Measurements from ENCODE around the gene LRRC25.

LRRC25 gene

DNA sequence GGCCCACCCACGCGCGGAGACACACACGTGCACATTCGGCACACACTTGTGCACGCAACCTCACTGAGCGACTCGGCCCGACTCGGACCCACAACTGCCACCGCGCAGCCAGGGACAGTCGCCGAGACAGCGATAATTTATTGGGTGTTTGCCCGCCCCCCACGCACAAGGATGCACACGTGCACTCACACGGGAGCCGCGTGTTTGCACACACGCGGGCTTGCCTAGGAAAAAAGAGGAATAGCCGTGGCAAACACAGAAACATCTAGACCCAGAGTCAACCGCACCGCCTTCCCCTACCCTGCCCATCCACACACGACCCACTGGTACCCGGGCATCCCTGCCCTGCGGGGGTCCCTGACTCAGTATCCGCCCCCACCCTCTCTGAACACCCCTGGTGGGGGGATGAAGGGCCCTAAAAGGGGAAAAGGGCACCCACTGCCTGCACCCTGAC, 20.6 kb upstream of the LRRC25 start:
- Histone ChIP-seq H3K9me3 (ENCODE audit: control insufficient read depth, low read length) (no peaks in the 10 kb centered on the region), H3K79me2 (no peaks in the 10 kb centered on the region), H3K4me1 (peaks cover 20% of the 10 kb centered on the region), H3K27ac (peak overlapping the region; percentile 88), H3K36me3 (ENCODE audit: control insufficient read depth, insufficient read depth, low read length) (no peaks in the 10 kb centered on the region), H3K4me3 (ENCODE audit: low read depth, low read length) (peak overlapping the region; percentile 63), H3K4me2 (ENCODE audit: low read length) (peak overlapping the region; percentile 90), H3K27me3 (ENCODE audit: control insufficient read depth, insufficient read depth, low read length) (no peaks in the 10 kb centered on the region), H3K9ac (no peak overlapping the region), H2AFZ (peak overlapping the region; percentile 93)
- TF ChIP-seq, protein P1, sequence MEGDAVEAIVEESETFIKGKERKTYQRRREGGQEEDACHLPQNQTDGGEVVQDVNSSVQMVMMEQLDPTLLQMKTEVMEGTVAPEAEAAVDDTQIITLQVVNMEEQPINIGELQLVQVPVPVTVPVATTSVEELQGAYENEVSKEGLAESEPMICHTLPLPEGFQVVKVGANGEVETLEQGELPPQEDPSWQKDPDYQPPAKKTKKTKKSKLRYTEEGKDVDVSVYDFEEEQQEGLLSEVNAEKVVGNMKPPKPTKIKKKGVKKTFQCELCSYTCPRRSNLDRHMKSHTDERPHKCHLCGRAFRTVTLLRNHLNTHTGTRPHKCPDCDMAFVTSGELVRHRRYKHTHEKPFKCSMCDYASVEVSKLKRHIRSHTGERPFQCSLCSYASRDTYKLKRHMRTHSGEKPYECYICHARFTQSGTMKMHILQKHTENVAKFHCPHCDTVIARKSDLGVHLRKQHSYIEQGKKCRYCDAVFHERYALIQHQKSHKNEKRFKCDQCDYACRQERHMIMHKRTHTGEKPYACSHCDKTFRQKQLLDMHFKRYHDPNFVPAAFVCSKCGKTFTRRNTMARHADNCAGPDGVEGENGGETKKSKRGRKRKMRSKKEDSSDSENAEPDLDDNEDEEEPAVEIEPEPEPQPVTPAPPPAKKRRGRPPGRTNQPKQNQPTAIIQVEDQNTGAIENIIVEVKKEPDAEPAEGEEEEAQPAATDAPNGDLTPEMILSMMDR (IDR thresholded peaks at IDR 0.05), result no peak

DNA sequence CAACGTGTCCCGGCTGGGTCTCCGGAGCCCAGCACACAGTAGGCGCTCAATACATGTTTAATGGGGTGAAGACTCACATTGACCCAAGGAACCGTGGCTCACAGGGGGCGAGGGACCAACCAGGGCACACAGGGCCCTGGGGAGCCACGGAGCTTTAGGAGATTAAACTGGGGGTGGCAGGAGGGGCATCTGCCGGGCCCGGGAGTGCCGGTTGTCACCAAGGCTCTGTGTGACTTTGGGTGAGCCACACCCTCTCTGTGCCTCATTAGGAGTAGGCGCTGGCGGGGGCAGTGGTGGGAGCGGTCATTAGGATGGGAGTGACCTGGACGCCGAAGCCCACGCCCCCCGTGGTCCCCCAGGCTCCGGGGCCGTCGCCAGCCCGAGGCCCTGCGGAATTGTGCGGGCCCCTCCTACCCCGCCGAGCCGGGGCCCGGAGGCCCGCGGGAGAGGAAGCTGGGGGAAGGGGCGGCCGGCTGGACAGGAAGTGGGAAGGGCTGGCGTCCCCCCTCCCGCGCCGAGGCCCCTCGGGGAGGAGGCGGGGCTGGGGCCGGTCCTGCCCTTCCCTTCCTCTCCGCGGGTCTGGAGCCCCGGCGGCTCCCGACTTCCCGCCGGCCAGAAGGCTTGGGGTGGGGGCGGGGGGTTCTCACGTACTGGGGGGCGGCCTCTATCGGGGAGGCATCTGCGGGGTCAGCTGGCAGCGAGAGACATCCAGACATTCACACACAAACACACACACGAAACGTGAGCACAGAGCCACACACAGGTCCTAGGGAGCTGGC, 20.0 kb upstream of the LRRC25 start:
- Histone ChIP-seq H3K4me1 (peaks cover 20% of the 10 kb centered on the region), H2AFZ (peak overlapping the region; percentile 93), H3K27ac (peak overlapping the region; percentile 88), H3K79me2 (no peaks in the 10 kb centered on the region), H3K36me3 (ENCODE audit: control insufficient read depth, insufficient read depth, low read length) (no peaks in the 10 kb centered on the region), H3K4me3 (ENCODE audit: low read depth, low read length) (peak overlapping the region; percentile 63), H3K4me2 (ENCODE audit: low read length) (peak overlapping the region; percentile 90), H3K9ac (no peak overlapping the region), H3K27me3 (ENCODE audit: control insufficient read depth, insufficient read depth, low read length) (no peaks in the 10 kb centered on the region), H3K9me3 (ENCODE audit: control insufficient read depth, low read length) (no peaks in the 10 kb centered on the region)
- TF ChIP-seq, protein P1 (IDR thresholded peaks at IDR 0.05), result no peak

DNA sequence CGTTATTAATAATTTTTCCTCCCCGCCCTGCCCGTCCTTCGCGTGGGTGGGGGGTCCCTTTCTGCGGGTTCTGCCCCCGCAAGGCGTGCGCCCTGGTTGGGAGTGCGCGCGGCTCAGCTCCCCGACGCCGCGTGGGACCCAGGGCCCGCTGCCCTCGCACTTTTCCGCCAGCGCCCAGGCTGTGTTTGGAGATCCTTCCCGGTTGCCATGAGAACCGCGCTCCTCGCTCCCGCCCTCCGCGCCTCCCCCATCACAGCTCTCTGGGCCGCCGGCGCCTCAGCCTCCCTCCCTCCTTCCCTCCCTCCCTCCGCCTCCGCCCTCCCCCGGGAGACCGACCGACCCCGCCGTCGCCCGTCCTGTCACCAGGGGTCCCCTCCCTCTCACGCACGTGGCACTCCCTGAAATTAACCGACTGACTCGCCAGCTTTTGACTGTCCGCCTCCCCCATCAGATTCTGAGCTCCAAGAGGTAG, 19.4 kb upstream of the LRRC25 start:
- Histone ChIP-seq H3K9ac (no peak overlapping the region), H3K4me2 (ENCODE audit: low read length) (peak overlapping the region; percentile 90), H3K9me3 (ENCODE audit: control insufficient read depth, low read length) (no peaks in the 10 kb centered on the region), H2AFZ (peak overlapping the region; percentile 93), H3K27me3 (ENCODE audit: control insufficient read depth, insufficient read depth, low read length) (no peaks in the 10 kb centered on the region), H3K4me1 (peaks cover 20% of the 10 kb centered on the region), H3K79me2 (no peaks in the 10 kb centered on the region), H3K27ac (peak overlapping the region; percentile 88), H3K4me3 (ENCODE audit: low read depth, low read length) (peak overlapping the region; percentile 63), H3K36me3 (ENCODE audit: control insufficient read depth, insufficient read depth, low read length) (no peaks in the 10 kb centered on the region)
- TF ChIP-seq, protein P1 (IDR thresholded peaks at IDR 0.05), result no peak

GRCh38 chr19:18415178-18415867, 17.9 kb upstream of the LRRC25 start:
- TF ChIP-seq, protein P1 (IDR thresholded peaks at IDR 0.05), result no peak
- Histone ChIP-seq H3K4me1 (peaks cover 20% of the 10 kb centered on the region), H3K79me2 (no peaks in the 10 kb centered on the region), H3K27ac (peak overlapping the region; percentile 88), H3K9ac (no peak overlapping the region), H3K4me2 (ENCODE audit: low read length) (no peak overlapping the region), H2AFZ (no peak overlapping the region), H3K4me3 (ENCODE audit: low read depth, low read length) (no peak overlapping the region), H3K27me3 (ENCODE audit: control insufficient read depth, insufficient read depth, low read length) (no peaks in the 10 kb centered on the region), H3K9me3 (ENCODE audit: control insufficient read depth, low read length) (no peaks in the 10 kb centered on the region), H3K36me3 (ENCODE audit: control insufficient read depth, insufficient read depth, low read length) (no peaks in the 10 kb centered on the region)
